Stimulated activated CD8-positive, alpha-beta memory T cell treated with anti-CD3 and anti-CD28 coated beads, Interleukin-4, amount 100 ng/mL, for 4 hours (primary cell): ENCODE data around the gene REELD1.

Experiments
- DNase-seq, 2 donors: peaks; one replicate each; pipeline ENCODE4 v3.0.0-alpha.2; 2020; ENCODE audit warnings: low read depth in 2 of 2, low spot score in 1 of 2

REELD1 gene

GRCh38 chr4:146214238-146214637 lies at the start of gene REELD1:
TSS of gene REELD1 (plus strand) at chr4:146214538. CDS start at chr4:146216953, 2,415 bp downstream.
- no peak for DNase-seq

GRCh38 chr4:146165221-146165620 lies 49.1 kb upstream of the REELD1 start:
- DNase-seq, result no peak

GRCh38 chr4:146165840-146166239 lies 48.5 kb upstream of the REELD1 start:
- DNase-seq, result no peak

GRCh38 chr4:146170149-146170548 lies 44.2 kb upstream of the REELD1 start:
- DNase-seq, result no peak

- DNase-seq, result peak; percentile 56 to 63
Observed at GRCh38 chr4:146175541-146176453, 38.5 kb upstream of the REELD1 start, which contains the start of gene LSM6. TSS of gene LSM6 (plus strand) at chr4:146175718. CDS start at chr4:146182922, 7,204 bp downstream.

- no peak for DNase-seq
Observed at GRCh38 chr4:146176891-146177290, 37.4 kb upstream of the REELD1 start.

- DNase-seq, result no peak
Observed at GRCh38 chr4:146178126-146178525, 36.2 kb upstream of the REELD1 start.

- DNase-seq, result no peak
Observed at GRCh38 chr4:146179784-146180370, 34.5 kb upstream of the REELD1 start.

GRCh38 chr4:146182443-146182842 lies 31.9 kb upstream of the REELD1 start:
- DNase-seq, result no peak

GRCh38 chr4:146183209-146183608 lies 31.1 kb upstream of the REELD1 start:
- DNase-seq, result no peak

GRCh38 chr4:146186041-146186440 lies 28.3 kb upstream of the REELD1 start:
- no peak for DNase-seq

GRCh38 chr4:146186596-146186995 lies 27.7 kb upstream of the REELD1 start:
- no peak for DNase-seq

GRCh38 chr4:146190456-146190855 lies 23.9 kb upstream of the REELD1 start:
- DNase-seq, result no peak

- no peak for DNase-seq
Observed at GRCh38 chr4:146191766-146192458, 22.4 kb upstream of the REELD1 start.

- DNase-seq, result no peak
Observed at GRCh38 chr4:146193628-146194027, 20.7 kb upstream of the REELD1 start.

GRCh38 chr4:146194212-146194611 lies 20.1 kb upstream of the REELD1 start:
- DNase-seq, result no peak

GRCh38 chr4:146202665-146203064 lies 11.7 kb upstream of the REELD1 start:
- DNase-seq, result no peak

- DNase-seq, result no peak
Observed at GRCh38 chr4:146207410-146207809, 6.9 kb upstream of the REELD1 start.

GRCh38 chr4:146210890-146211289 lies 3.4 kb upstream of the REELD1 start:
- DNase-seq, result no peak

- DNase-seq, result no peak
Observed at GRCh38 chr4:146211440-146211839, 2.9 kb upstream of the REELD1 start.

GRCh38 chr4:146212781-146213180 lies 1.6 kb upstream of the REELD1 start:
- no peak for DNase-seq

GRCh38 chr4:146222313-146222712 lies 8.0 kb downstream of the REELD1 start:
- no peak for DNase-seq
